ENCODE measurements around the gene GOLGA6A.
"Not testable (repeated sequence)": the region's sequence is repeated elsewhere in the genome, so short reads cannot be mapped to it uniquely, and the experiment has no call there.

Gene GOLGA6A

DNA sequence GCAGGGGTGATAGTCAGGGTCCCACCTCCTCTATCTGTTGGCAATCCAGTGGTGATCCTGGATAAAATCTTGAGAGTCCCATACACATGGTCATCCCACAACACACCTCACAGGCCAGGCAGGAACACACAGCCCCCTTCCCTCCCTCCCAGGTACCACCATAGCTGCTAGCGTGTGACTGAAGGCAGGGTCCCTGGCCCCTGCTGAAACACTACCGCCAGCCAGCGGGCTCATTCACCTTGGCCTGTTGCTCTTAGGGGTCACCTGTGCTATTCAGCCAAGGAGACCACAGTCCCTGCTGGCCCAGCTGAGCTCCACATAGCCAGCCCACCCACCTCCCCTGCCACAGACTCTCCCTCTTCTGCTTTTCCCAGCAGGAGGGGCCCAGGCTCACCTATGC is 18.2 kb downstream of the GOLGA6A start:
- WGBS, 2 experiments, result 91 to 96% methylated on average over 3 of the region's 3 CpGs
- H3K4me1 ChIP-seq (ENCODE audit: control insufficient read depth, insufficient read depth, low read length); H3K36me3 ChIP-seq (ENCODE audit: control insufficient read depth, insufficient read depth, low read length); H3K27ac ChIP-seq (ENCODE audit: insufficient read depth, low read depth, low read length, poor library complexity, severe bottlenecking); H3K27me3 ChIP-seq (ENCODE audit: control insufficient read depth, insufficient read depth, low read length, poor library complexity, severe bottlenecking); H3K4me3 ChIP-seq (ENCODE audit: insufficient read depth, low read depth, low read length); H3K9me3 ChIP-seq (ENCODE audit: control insufficient read depth, low read length): not testable (repeated sequence)

DNA sequence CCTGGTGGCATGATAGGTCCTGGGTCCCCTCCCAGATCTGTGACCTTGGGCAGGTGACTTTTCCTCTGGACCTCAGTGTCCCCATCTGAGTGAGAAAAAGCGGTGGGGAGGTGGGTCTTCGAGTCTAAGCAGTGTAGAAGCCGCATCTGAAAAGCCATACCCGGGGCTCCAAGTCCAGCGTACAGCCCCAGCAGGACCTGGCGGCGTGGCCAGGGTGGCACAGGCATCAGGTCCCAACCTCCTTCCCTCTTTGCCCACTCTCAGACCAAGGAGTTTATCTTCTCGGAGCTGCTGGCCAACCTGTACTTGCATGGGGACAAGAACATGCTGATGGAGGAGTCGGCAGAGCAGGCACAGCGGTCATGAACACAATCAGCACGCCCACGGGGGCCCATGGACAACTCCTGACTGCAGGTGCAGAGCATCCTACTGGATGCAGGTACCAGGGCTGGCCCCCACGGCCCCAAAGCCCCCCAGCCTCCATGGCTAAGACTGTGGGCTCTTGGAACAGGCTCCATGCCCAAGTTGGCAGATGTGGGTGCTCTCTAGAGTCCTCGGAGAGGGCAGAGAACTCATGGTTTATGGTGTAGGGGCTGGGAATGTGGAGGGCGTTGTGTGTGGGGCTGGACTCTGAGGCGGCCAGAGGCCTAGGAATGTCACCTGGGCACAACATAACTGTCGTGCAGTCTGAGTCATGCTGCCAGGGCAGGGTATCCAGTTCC is 18.8 kb downstream of the GOLGA6A start:
- not testable (repeated sequence) for H3K27ac ChIP-seq (ENCODE audit: insufficient read depth, low read depth, low read length, poor library complexity, severe bottlenecking); H3K4me3 ChIP-seq (ENCODE audit: insufficient read depth, low read depth, low read length); H3K27me3 ChIP-seq (ENCODE audit: control insufficient read depth, insufficient read depth, low read length, poor library complexity, severe bottlenecking); H3K9me3 ChIP-seq (ENCODE audit: control insufficient read depth, low read length); H3K36me3 ChIP-seq (ENCODE audit: control insufficient read depth, insufficient read depth, low read length); H3K4me1 ChIP-seq (ENCODE audit: control insufficient read depth, insufficient read depth, low read length)
- WGBS, 2 experiments, result 85 to 91% methylated on average over 8 to 10 of the region's 17 CpGs

DNA sequence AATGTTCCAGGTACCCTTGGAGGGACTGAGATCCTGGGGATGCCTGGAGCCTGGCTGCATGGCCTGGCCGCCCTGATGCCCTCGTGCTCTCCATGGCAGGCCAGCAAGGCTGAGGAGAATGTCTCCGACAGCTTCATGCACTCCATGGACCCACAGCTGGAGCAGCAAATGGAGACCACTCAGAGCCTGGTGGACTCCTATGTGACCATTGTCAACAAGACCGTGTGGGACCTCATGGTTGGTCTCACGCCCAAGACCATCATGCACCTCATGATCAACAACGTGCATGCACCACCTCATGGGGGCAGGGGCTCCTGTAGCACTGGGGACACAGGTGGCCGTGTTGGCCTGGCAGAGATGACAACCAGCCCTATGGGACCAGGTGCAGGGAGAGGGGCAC is 19.7 kb downstream of the GOLGA6A start:
- Histone ChIP-seq H3K4me3 (ENCODE audit: insufficient read depth, low read depth, low read length) (no peak overlapping the region), H3K27me3 (ENCODE audit: control insufficient read depth, insufficient read depth, low read length, poor library complexity, severe bottlenecking) (no peaks in the 10 kb centered on the region), H3K4me1 (ENCODE audit: control insufficient read depth, insufficient read depth, low read length) (no peaks in the 10 kb centered on the region), H3K27ac (ENCODE audit: insufficient read depth, low read depth, low read length, poor library complexity, severe bottlenecking) (no peak overlapping the region), H3K9me3 (ENCODE audit: control insufficient read depth, low read length) (no peaks in the 10 kb centered on the region), H3K36me3 (ENCODE audit: control insufficient read depth, insufficient read depth, low read length) (no peaks in the 10 kb centered on the region)
- 94% methylated on average over 7 of the region's 7 CpGs for WGBS, 2 experiments

DNA sequence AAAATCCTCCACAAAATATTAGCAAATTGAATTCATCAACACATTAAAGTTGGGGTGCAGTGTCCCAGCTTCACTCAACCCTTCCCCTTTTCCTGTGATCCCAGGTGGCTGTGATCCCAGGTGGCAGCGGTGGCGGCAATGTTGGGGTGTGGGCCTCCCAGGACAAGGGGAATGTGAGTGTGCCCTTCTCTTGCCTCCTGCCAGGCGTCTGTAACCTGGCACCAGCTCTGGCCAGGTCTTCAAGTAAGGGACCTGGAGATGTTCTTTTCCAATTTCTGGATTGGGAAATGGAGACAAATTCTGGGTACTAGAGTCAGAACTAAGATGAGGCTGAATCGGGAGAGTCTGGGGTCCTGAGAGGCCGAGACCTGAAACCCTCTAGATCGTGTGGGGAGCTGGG is 20.1 kb downstream of the GOLGA6A start:
- H3K4me3 ChIP-seq (ENCODE audit: insufficient read depth, low read depth, low read length), result no peak overlapping the region
- WGBS, 2 experiments, result 94 to 96% methylated on average over 6 of the region's 6 CpGs
- no peak overlapping the region for H3K27ac ChIP-seq (ENCODE audit: insufficient read depth, low read depth, low read length, poor library complexity, severe bottlenecking)
- no peaks in the 10 kb centered on the region for H3K9me3 ChIP-seq (ENCODE audit: control insufficient read depth, low read length)
- no peaks in the 10 kb centered on the region for H3K36me3 ChIP-seq (ENCODE audit: control insufficient read depth, insufficient read depth, low read length)
- H3K27me3 ChIP-seq (ENCODE audit: control insufficient read depth, insufficient read depth, low read length, poor library complexity, severe bottlenecking), result no peaks in the 10 kb centered on the region
- no peaks in the 10 kb centered on the region for H3K4me1 ChIP-seq (ENCODE audit: control insufficient read depth, insufficient read depth, low read length)

DNA sequence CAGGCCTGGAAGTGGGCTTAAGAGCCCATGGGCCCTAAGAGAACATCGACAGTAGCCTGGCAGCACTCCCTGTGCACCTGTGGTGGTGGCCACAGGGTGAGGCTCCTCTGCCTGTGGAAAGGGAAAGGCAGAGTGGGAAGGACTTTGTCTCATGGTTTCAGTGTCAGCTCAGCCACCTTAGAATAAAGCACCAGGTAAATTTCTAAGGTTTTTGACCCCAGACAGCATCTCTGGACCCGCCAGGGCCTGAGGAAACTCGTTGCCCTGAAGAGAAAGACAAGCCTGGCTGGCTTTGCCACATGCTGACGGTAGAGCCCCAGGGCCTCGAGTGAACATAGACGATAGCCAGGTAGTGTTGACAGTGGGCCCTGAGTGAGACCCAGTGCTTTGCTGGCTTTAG is 22.1 kb downstream of the GOLGA6A start:
- Histone ChIP-seq H3K4me3 (ENCODE audit: insufficient read depth, low read depth, low read length) (no peak overlapping the region), H3K27me3 (ENCODE audit: control insufficient read depth, insufficient read depth, low read length, poor library complexity, severe bottlenecking) (no peaks in the 10 kb centered on the region), H3K4me1 (ENCODE audit: control insufficient read depth, insufficient read depth, low read length) (no peaks in the 10 kb centered on the region), H3K36me3 (ENCODE audit: control insufficient read depth, insufficient read depth, low read length) (no peaks in the 10 kb centered on the region), H3K9me3 (ENCODE audit: control insufficient read depth, low read length) (no peaks in the 10 kb centered on the region), H3K27ac (ENCODE audit: insufficient read depth, low read depth, low read length, poor library complexity, severe bottlenecking) (no peak overlapping the region)
- WGBS, 2 experiments, result 87 to 90% methylated on average over 6 of the region's 6 CpGs

DNA sequence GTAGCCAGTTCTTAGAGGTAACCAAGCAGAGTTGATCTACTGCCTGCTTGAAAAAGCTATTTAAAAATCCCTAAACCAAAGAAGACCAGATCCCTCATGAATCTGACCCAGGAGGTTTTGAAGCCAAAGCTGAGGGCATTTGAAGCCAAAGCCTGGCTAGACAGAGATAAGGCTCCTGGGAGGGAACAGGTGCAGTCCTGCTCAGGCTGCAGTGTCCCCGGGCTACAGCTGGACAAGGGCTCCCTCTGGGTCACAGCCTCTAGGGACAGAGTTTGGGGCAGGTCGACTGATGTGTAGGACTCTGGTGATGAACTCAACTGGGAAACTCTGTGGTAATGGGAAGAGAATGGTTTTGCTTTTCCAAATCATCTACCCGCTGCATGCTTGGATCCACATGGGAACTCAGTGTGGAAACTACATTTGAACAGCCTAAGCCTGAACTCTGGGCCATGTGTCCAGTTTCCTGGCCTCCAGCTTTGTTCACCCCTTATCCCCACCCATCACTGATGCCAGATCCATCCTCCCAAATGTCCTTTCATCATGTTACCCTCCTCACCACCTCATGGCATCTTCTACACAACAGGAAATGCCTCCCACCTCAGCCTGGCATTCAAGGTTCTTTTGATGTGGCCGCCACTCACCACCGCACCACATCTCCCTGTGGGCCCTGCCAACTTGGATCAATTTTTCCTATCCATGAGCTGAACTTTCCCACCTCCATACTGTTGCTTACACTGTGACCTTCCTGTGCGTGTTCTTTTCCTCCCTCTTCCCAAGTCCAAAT is 23.1 kb downstream of the GOLGA6A start:
- H3K36me3 ChIP-seq (ENCODE audit: control insufficient read depth, insufficient read depth, low read length); H3K27ac ChIP-seq (ENCODE audit: insufficient read depth, low read depth, low read length, poor library complexity, severe bottlenecking); H3K9me3 ChIP-seq (ENCODE audit: control insufficient read depth, low read length); H3K4me3 ChIP-seq (ENCODE audit: insufficient read depth, low read depth, low read length); H3K4me1 ChIP-seq (ENCODE audit: control insufficient read depth, insufficient read depth, low read length); H3K27me3 ChIP-seq (ENCODE audit: control insufficient read depth, insufficient read depth, low read length, poor library complexity, severe bottlenecking): not testable (repeated sequence)
- 90% methylated on average over 6 of the region's 6 CpGs for whole genome bisulfite sequencing, 2 experiments

DNA sequence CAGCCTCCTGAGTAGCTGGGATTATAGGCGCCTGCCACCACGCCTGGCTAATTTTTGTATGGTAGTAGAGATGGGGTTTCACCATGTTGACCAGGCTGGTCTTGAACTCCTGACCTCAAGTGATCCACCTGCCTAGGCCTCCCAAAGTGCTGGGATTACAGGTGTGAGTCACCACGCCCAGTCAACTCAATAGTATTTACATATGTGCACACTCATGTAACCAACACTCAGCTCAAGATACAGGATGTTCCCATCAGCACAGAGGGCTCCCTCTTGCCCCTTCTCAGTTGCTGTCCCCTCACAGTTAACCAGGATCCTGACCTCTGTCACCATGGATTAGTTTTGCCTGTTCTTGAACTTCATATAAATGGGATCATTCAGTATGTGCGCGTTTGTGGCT is 26.0 kb downstream of the GOLGA6A start:
- H3K9me3 ChIP-seq (ENCODE audit: control insufficient read depth, low read length); H3K4me3 ChIP-seq (ENCODE audit: insufficient read depth, low read depth, low read length); H3K4me1 ChIP-seq (ENCODE audit: control insufficient read depth, insufficient read depth, low read length); H3K27ac ChIP-seq (ENCODE audit: insufficient read depth, low read depth, low read length, poor library complexity, severe bottlenecking); H3K36me3 ChIP-seq (ENCODE audit: control insufficient read depth, insufficient read depth, low read length); H3K27me3 ChIP-seq (ENCODE audit: control insufficient read depth, insufficient read depth, low read length, poor library complexity, severe bottlenecking): not testable (repeated sequence)
- 92 to 96% methylated on average over 5 of the region's 5 CpGs for WGBS, 2 experiments

DNA sequence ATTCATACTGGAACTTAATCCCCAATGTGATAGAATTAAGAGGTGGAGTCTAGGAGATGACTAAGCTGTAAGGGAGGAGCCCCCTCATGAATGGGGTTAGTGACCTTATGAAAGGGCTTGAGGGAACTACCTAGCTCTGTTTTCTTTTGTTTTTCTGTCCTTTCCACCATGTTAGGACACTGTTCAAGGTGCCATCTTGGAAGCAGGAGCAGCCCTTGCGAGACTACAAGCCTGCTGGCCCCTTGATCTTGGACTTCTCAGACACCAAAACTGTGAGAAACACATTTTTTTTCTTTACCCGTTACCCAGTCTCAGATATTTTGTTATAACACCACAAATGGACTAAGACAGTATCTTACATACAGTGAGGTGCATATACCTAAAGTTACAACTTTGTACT is 26.5 kb downstream of the GOLGA6A start:
- Histone ChIP-seq H3K4me3 (ENCODE audit: insufficient read depth, low read depth, low read length) (no peak overlapping the region), H3K27me3 (ENCODE audit: control insufficient read depth, insufficient read depth, low read length, poor library complexity, severe bottlenecking) (peaks cover 8% of the 10 kb centered on the region)
- WGBS, 2 experiments, result 90 to 95% methylated on average over 2 of the region's 2 CpGs

DNA sequence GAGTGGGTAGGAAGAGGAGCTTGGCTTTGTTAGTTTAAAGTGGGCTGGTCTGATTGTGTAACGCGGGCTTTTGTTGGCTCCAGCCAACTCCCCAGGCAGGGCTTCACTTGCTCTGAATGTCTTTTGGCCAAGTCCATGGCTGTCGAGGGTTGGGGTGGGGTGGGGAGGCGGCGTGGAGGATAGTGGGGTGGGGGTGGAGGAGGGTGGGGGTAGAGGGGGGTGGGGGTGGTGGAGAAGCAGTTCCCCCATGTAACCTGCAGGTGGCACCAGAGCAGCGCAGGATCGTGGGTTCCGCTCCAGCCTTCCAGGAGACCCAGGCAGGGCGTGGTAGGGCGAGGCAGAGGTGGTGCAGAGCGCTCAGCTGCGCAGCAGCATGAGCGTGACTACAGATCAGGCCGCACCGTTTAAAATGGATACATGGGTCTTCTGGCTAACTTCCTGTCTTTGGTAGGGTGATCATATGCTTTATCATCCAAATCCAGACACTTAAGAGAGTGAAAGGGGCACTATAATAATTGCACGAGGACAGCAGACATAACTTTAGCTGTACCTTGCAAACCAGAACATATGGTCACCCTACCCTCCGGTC is 28.3 kb downstream of the GOLGA6A start:
- H3K27me3 ChIP-seq (ENCODE audit: control insufficient read depth, insufficient read depth, low read length, poor library complexity, severe bottlenecking), result peaks cover 8% of the 10 kb centered on the region
- no peaks in the 10 kb centered on the region for H3K9me3 ChIP-seq (ENCODE audit: control insufficient read depth, low read length)
- no peaks in the 10 kb centered on the region for H3K4me1 ChIP-seq (ENCODE audit: control insufficient read depth, insufficient read depth, low read length)
- no peak overlapping the region for H3K4me3 ChIP-seq (ENCODE audit: insufficient read depth, low read depth, low read length)
- H3K27ac ChIP-seq (ENCODE audit: insufficient read depth, low read depth, low read length, poor library complexity, severe bottlenecking), result no peak overlapping the region
- WGBS, 2 experiments, result 22 to 28% methylated on average over 14 of the region's 17 CpGs
- H3K36me3 ChIP-seq (ENCODE audit: control insufficient read depth, insufficient read depth, low read length), result no peaks in the 10 kb centered on the region

More for the DNA sequence above, 26.5 kb downstream of the GOLGA6A start:
- Histone ChIP-seq H3K4me1 (ENCODE audit: control insufficient read depth, insufficient read depth, low read length) (no peaks in the 10 kb centered on the region), H3K27ac (ENCODE audit: insufficient read depth, low read depth, low read length, poor library complexity, severe bottlenecking) (no peak overlapping the region), H3K9me3 (ENCODE audit: control insufficient read depth, low read length) (no peaks in the 10 kb centered on the region), H3K36me3 (ENCODE audit: control insufficient read depth, insufficient read depth, low read length) (no peaks in the 10 kb centered on the region)

DNA sequence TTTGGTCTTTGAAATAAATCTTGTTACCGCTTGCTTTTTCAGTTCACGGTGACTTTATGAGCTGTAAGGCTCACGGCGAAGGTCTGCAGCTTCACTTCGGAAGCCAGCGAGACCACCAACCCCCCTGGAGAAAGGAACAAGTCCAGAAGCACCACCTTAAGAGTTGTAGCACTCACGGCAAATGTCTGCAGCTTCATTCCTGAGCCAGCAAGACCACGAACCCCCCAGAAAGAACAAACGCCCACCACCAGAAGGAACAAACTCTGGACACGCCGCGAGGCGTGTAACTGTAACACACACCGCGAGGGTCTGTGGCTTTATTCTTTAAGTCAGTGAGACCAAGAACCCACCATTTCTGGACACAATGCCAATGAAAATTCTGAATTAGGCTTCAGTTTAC is 28.8 kb downstream of the GOLGA6A start:
- WGBS, 2 experiments, result 92 to 93% methylated on average over 15 of the region's 15 CpGs
- Histone ChIP-seq H3K36me3 (ENCODE audit: control insufficient read depth, insufficient read depth, low read length) (no peaks in the 10 kb centered on the region), H3K27ac (ENCODE audit: insufficient read depth, low read depth, low read length, poor library complexity, severe bottlenecking) (no peak overlapping the region), H3K9me3 (ENCODE audit: control insufficient read depth, low read length) (no peaks in the 10 kb centered on the region), H3K27me3 (ENCODE audit: control insufficient read depth, insufficient read depth, low read length, poor library complexity, severe bottlenecking) (peaks cover 8% of the 10 kb centered on the region), H3K4me1 (ENCODE audit: control insufficient read depth, insufficient read depth, low read length) (no peaks in the 10 kb centered on the region), H3K4me3 (ENCODE audit: insufficient read depth, low read depth, low read length) (no peak overlapping the region)
